DND-41 (cell line): ENCODE data around the gene SGMS1.

ENCODE experiments used
- ATAC-seq: fragments of 200-7000 bp; cut with Tn5 transposase; 3 replicates; pipeline ENCODE4 v1.9.1; 2021; ENCODE audit warnings: low read depth; ENCODE audit not compliant: insufficient read depth
- DNase-seq: peaks from one replicate; pipeline ENCODE4 v3.0.0-alpha.2; 2020
- H2AFZ ChIP-seq: 2 replicates; pipeline ENCODE4 v1.6.0; 2012; ENCODE audit warnings: low read depth, low read length
- H3K27ac ChIP-seq: 2 replicates; pipeline ENCODE4 v1.5.1; 2012; ENCODE audit warnings: low read length, inconsistent platforms
- H3K27me3 ChIP-seq: fragments of 200-600 bp; sonication (generic); 2 replicates; pipeline ENCODE4 v1.6.0; 2012; ENCODE audit warnings: low read length, mild to moderate bottlenecking, inconsistent platforms; ENCODE audit not compliant: insufficient read depth, poor library complexity
- H3K36me3 ChIP-seq: 2 replicates; pipeline ENCODE4 v1.5.1; 2012; ENCODE audit warnings: low read length, inconsistent platforms; ENCODE audit not compliant: insufficient read depth
- H3K4me1 ChIP-seq: 2 replicates; pipeline ENCODE4 v1.5.1; 2012; ENCODE audit warnings: mild to moderate bottlenecking, low read length; ENCODE audit not compliant: insufficient read depth
- H3K4me2 ChIP-seq: 2 replicates; pipeline ENCODE4 v1.6.0; 2012; ENCODE audit warnings: mild to moderate bottlenecking, moderate library complexity, low read length, inconsistent platforms; ENCODE audit not compliant: insufficient read depth
- H3K4me3 ChIP-seq, 2 experiments: fragments of 200-600 bp in 1 of 2; shearing (Covaris generic) in 1 of 2; 2 replicates each; pipeline ENCODE4 v1.5.1; 2012 to 2016; ENCODE audit warnings: inconsistent platforms in 2 of 2, low read length in 2 of 2, mild to moderate bottlenecking in 2 of 2, low read depth in 1 of 2, moderate library complexity in 1 of 2
- H3K79me2 ChIP-seq: 2 replicates; pipeline ENCODE4 v1.6.0; 2012; ENCODE audit warnings: low read length, inconsistent platforms; ENCODE audit not compliant: insufficient read depth
- H3K9ac ChIP-seq: 2 replicates; pipeline ENCODE4 v1.6.0; 2012; ENCODE audit warnings: low read depth, mild to moderate bottlenecking, inconsistent platforms, low read length, moderate library complexity
- H3K9me3 ChIP-seq: 2 replicates; pipeline ENCODE4 v1.5.1; 2012; ENCODE audit warnings: low read length, moderate library complexity, mild to moderate bottlenecking, inconsistent platforms; ENCODE audit not compliant: insufficient read depth, severe bottlenecking
- H4K20me1 ChIP-seq: 2 replicates; pipeline ENCODE4 v1.6.0; 2012; ENCODE audit warnings: low read length; ENCODE audit not compliant: insufficient read depth
- EZH2 ChIP-seq: IDR thresholded peaks from 3 replicates; pipeline ENCODE4 v1.6.1; 2012; ENCODE audit warnings: borderline replicate concordance, low read depth, mild to moderate bottlenecking, moderate library complexity, low read length, inconsistent platforms; ENCODE audit not compliant: severe bottlenecking
- TF ChIP-seq, protein P1 (sequence below): IDR thresholded peaks from 2 replicates; pipeline ENCODE4 v1.5.1; 2012; ENCODE audit warnings: borderline replicate concordance, low read length, moderate library complexity, mild to moderate bottlenecking; ENCODE audit not compliant: poor library complexity, severe bottlenecking; ENCODE audit errors: extremely low read depth

Gene SGMS1

DNA sequence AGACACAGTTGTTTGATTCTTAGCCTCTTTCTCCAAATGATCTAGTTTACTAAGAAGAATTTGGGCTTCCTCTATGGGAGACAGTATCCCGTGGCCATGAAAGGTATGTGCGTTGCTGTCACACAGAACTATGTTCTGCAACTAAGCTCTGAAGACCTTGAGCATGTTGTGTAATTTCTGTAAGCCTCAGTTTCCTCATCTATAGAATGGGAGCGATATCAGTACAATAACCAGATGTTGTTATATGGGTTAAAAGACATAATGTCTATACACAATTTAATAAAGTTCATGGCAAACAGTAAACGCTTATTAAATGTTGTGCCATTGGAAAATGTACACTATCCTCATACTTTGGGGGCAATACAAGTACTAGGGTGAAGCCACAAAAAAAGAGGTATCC, 187.0 kb downstream of the SGMS1 start:
- Histone ChIP-seq H3K9me3 (no peaks in the 10 kb centered on the region), H4K20me1 (no peaks in the 10 kb centered on the region), H3K27ac (no peak overlapping the region), H3K9ac (no peak overlapping the region), H3K4me1 (no peaks in the 10 kb centered on the region), H2AFZ (no peak overlapping the region), H3K4me3 (no peak overlapping the region), H3K27me3 (no peaks in the 10 kb centered on the region), H3K36me3 (no peaks in the 10 kb centered on the region), H3K4me2 (no peak overlapping the region), H3K79me2 (no peaks in the 10 kb centered on the region)
- ATAC-seq = no peak
- DNase-seq = no peak
- TF ChIP-seq, protein P1, sequence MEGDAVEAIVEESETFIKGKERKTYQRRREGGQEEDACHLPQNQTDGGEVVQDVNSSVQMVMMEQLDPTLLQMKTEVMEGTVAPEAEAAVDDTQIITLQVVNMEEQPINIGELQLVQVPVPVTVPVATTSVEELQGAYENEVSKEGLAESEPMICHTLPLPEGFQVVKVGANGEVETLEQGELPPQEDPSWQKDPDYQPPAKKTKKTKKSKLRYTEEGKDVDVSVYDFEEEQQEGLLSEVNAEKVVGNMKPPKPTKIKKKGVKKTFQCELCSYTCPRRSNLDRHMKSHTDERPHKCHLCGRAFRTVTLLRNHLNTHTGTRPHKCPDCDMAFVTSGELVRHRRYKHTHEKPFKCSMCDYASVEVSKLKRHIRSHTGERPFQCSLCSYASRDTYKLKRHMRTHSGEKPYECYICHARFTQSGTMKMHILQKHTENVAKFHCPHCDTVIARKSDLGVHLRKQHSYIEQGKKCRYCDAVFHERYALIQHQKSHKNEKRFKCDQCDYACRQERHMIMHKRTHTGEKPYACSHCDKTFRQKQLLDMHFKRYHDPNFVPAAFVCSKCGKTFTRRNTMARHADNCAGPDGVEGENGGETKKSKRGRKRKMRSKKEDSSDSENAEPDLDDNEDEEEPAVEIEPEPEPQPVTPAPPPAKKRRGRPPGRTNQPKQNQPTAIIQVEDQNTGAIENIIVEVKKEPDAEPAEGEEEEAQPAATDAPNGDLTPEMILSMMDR = no peak
- TF ChIP-seq EZH2 = no peak

- Histone ChIP-seq H3K9me3 (no peaks in the 10 kb centered on the region), H3K27ac (no peak overlapping the region), H3K79me2 (no peaks in the 10 kb centered on the region), H3K27me3 (no peaks in the 10 kb centered on the region), H3K9ac (no peak overlapping the region), H3K4me2 (no peak overlapping the region), H3K4me3 (no peak overlapping the region), H4K20me1 (no peaks in the 10 kb centered on the region), H3K4me1 (no peaks in the 10 kb centered on the region), H2AFZ (no peak overlapping the region), H3K36me3 (no peaks in the 10 kb centered on the region)
- ATAC-seq (no peak), DNase-seq (no peak)
- no peak for TF ChIP-seq EZH2
- TF ChIP-seq, protein P1 = no peak
These were observed 191.3 kb downstream of the SGMS1 start for GRCh38 chr10:50432211-50433009.

DNA sequence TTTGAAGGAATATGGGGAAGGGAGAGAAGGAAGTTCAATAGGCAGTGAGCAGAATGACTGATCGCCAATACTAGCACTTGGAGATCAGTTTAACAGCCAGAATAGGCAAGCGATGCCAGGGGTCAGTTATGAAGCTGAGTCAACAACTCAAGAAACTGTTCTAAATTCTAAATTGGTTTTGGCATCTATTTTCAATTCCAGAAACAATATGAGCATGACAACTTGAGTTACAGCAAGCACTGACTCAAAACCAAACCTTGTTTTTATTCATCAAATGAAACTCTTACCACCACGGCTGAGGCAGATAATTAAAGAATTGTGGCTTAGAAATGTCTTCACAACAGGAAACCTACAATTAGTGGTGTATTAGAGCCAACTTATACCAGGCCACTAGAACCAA, 192.0 kb downstream of the SGMS1 start:
- Histone ChIP-seq H3K36me3 (no peaks in the 10 kb centered on the region), H4K20me1 (no peaks in the 10 kb centered on the region), H3K9ac (no peak overlapping the region), H3K9me3 (no peaks in the 10 kb centered on the region), H3K4me1 (no peaks in the 10 kb centered on the region), H3K4me3 (no peak overlapping the region), H3K27ac (no peak overlapping the region), H3K79me2 (no peaks in the 10 kb centered on the region), H3K4me2 (no peak overlapping the region), H3K27me3 (no peaks in the 10 kb centered on the region), H2AFZ (no peak overlapping the region)
- DNase-seq = no peak
- no peak for ATAC-seq
- TF ChIP-seq, protein P1 = no peak

GRCh38 chr10:50431133-50431532, 192.6 kb downstream of the SGMS1 start:
- TF ChIP-seq, protein P1 = no peak
- Histone ChIP-seq H3K4me2 (no peak overlapping the region), H3K4me3 (no peak overlapping the region)

More at GRCh38 chr10:50431133-50431532, 192.6 kb downstream of the SGMS1 start:
- ATAC-seq = no peak
- Histone ChIP-seq H4K20me1 (no peaks in the 10 kb centered on the region), H3K4me1 (no peaks in the 10 kb centered on the region), H3K27me3 (no peaks in the 10 kb centered on the region), H3K79me2 (no peaks in the 10 kb centered on the region), H3K36me3 (no peaks in the 10 kb centered on the region), H2AFZ (no peak overlapping the region), H3K9ac (no peak overlapping the region), H3K9me3 (no peaks in the 10 kb centered on the region), H3K27ac (no peak overlapping the region)
- DNase-seq = no peak
